Measurements from ENCODE around the gene TEX29. TPM values are rescaled to one million over a fixed set of nuclear protein-coding genes. Genes with fewer than 3 reads are reported as not detected.

Gene TEX29
- total RNA-seq, 1 donor from 2014 or later = not detected

DNA sequence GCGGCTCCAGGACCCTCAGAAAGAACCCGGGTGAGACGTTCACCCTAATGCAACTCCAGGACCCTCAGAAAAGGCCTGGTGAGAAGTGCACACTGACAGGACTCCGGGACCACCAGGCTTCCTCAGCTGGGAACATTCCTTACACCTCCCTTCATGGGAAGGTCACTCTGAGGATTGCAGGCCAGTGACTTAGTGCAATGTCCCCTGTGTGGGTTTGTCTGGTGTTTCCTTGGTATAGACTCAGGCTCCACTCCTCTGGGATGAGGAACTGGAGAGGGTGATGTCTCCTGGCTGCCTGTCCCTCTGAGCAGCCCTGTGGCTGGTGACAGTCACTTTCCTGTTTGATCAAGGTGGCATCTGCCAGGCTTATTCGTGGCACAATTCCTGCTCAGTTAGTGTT lies 49.7 kb downstream of the TEX29 start:
- no peak overlapping the region for H3K4me3 ChIP-seq
- no peak for DNase-seq (ENCODE audit: low spot score)
- no peaks in the 10 kb centered on the region for H3K27me3 ChIP-seq
- TF ChIP-seq EZH2 (IDR thresholded peaks at IDR 0.05) = no peak
- TF ChIP-seq, protein P1, sequence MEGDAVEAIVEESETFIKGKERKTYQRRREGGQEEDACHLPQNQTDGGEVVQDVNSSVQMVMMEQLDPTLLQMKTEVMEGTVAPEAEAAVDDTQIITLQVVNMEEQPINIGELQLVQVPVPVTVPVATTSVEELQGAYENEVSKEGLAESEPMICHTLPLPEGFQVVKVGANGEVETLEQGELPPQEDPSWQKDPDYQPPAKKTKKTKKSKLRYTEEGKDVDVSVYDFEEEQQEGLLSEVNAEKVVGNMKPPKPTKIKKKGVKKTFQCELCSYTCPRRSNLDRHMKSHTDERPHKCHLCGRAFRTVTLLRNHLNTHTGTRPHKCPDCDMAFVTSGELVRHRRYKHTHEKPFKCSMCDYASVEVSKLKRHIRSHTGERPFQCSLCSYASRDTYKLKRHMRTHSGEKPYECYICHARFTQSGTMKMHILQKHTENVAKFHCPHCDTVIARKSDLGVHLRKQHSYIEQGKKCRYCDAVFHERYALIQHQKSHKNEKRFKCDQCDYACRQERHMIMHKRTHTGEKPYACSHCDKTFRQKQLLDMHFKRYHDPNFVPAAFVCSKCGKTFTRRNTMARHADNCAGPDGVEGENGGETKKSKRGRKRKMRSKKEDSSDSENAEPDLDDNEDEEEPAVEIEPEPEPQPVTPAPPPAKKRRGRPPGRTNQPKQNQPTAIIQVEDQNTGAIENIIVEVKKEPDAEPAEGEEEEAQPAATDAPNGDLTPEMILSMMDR (IDR thresholded peaks at IDR 0.05) = no peak
- no peak for TF ChIP-seq EZH2phosphoT487 (IDR thresholded peaks at IDR 0.05)
- H3K4me2 ChIP-seq = no peak overlapping the region
- peaks cover 5% of the 10 kb centered on the region for H3K9me3 Mint-ChIP-seq
- no peak overlapping the region for H3K4me3 Mint-ChIP-seq
- no peaks in the 10 kb centered on the region for H3K4me1 ChIP-seq
- H3K36me3 ChIP-seq = no peaks in the 10 kb centered on the region
- peaks cover 9% of the 10 kb centered on the region for H3K4me1 Mint-ChIP-seq
- H3K9ac ChIP-seq = no peak overlapping the region
- H3K27ac Mint-ChIP-seq = no peak overlapping the region
- no peaks in the 10 kb centered on the region for H3K36me3 Mint-ChIP-seq
- no peaks in the 10 kb centered on the region for H3K79me2 ChIP-seq (ENCODE audit: low read depth)
- no peak overlapping the region for H3K27ac ChIP-seq
- H4K20me1 ChIP-seq (ENCODE audit: low read depth) = no peaks in the 10 kb centered on the region
- H2AFZ ChIP-seq (replicated peaks) = no peak overlapping the region
- H3K27me3 Mint-ChIP-seq (ENCODE audit: insufficient read depth, low read depth) = no peaks in the 10 kb centered on the region
- no peaks in the 10 kb centered on the region for H3F3A ChIP-seq (ENCODE audit: low read depth)
- H3K9me3 ChIP-seq (ENCODE audit: low read depth) = no peaks in the 10 kb centered on the region

DNA sequence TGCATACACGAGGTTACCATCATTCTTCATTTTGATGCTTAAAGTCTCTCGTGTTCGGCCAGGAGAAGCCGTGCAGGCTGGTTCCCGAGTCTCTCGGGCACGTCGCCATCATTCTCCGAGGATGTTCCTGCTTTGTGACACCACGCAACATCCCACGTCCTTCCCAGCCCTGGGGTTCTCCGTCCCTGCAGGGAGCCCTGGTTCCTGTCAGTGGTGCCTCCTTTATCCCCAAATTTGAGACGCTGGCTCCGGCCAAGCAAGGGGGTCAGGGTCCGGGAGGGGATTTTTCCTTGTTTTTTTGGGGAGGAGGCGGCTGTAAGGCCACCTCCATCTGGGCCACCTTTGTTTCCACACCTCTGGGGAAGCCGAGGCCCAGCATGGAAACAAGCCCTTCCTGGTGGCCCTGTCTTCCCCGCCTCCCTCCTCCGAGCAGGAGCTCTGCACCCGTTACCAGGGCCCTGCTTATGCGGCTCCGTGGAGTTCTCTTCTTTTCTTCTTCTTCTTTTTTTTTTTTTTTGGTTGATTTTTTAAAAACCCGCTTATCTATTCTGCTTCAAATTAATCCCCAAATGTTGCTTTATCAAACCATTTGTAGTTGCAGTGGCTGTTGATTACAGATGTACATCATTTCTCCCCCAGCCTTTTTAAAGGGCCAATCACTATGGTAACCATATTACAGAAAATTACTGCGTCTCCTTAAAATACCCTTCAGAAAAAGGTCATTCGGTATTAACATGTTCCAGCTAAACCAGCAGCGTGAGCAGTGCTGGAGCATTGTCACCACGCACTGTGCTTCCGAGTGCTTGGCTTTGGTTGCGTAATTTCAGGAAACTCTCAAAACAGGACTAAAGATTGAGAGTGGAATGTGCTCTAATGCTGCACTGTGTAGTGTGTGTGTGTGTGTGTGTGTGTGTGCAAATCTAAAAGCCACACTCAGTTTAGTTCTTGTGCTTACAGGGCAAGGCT lies 50.4 kb downstream of the TEX29 start:
- no peak for TF ChIP-seq EZH2phosphoT487 (IDR thresholded peaks at IDR 0.05)
- no peaks in the 10 kb centered on the region for H3F3A ChIP-seq (ENCODE audit: low read depth)
- H3K4me1 Mint-ChIP-seq = peaks cover 9% of the 10 kb centered on the region
- H3K79me2 ChIP-seq (ENCODE audit: low read depth) = no peaks in the 10 kb centered on the region
- H3K4me1 ChIP-seq = no peaks in the 10 kb centered on the region
- no peaks in the 10 kb centered on the region for H3K27me3 Mint-ChIP-seq (ENCODE audit: insufficient read depth, low read depth)
- peaks cover 5% of the 10 kb centered on the region for H3K9me3 Mint-ChIP-seq
- no peaks in the 10 kb centered on the region for H3K27me3 ChIP-seq
- no peaks in the 10 kb centered on the region for H3K9me3 ChIP-seq (ENCODE audit: low read depth)
- no peak overlapping the region for H3K4me3 ChIP-seq
- no peak for DNase-seq (ENCODE audit: low spot score)
- no peak overlapping the region for H3K27ac Mint-ChIP-seq
- H3K9ac ChIP-seq = no peak overlapping the region
- H2AFZ ChIP-seq (replicated peaks) = peak overlapping the region; percentile 17
- H3K4me2 ChIP-seq = no peak overlapping the region
- no peaks in the 10 kb centered on the region for H4K20me1 ChIP-seq (ENCODE audit: low read depth)
- no peak overlapping the region for H3K4me3 Mint-ChIP-seq
- H3K36me3 ChIP-seq = no peaks in the 10 kb centered on the region
- no peaks in the 10 kb centered on the region for H3K36me3 Mint-ChIP-seq
- no peak overlapping the region for H3K27ac ChIP-seq

DNA sequence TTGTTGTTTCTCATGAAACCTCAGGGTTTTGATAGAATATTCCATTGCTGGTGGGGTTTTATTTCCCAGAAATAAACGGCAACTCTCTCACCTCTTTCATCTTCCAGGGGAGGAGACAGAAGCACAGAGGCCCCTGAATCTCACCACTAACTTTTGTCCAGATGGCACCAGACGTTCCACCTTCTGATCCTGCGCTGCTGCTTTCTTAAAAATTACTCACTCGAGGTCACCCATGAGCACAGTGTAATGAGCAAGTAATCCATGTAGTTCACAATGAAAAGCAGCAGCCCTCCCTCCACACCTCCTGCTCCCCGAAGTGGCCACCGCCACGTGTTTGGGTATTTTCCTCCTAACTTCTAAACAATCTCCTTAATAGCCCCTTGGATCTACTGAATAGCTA lies 51.3 kb downstream of the TEX29 start:
- Histone ChIP-seq H3K27ac (no peak overlapping the region), H3K4me1 (no peaks in the 10 kb centered on the region), H3K36me3 (no peaks in the 10 kb centered on the region), H3K79me2 (ENCODE audit: low read depth) (no peaks in the 10 kb centered on the region), H3K27me3 (no peaks in the 10 kb centered on the region), H3F3A (ENCODE audit: low read depth) (no peaks in the 10 kb centered on the region), H2AFZ (replicated peaks) (no peak overlapping the region), H3K4me3 (no peak overlapping the region), H3K4me2 (no peak overlapping the region), H4K20me1 (ENCODE audit: low read depth) (no peaks in the 10 kb centered on the region), H3K9ac (no peak overlapping the region), H3K9me3 (ENCODE audit: low read depth) (no peaks in the 10 kb centered on the region)
- DNase-seq (ENCODE audit: low spot score) = no peak
- no peak overlapping the region for H3K4me3 Mint-ChIP-seq
- TF ChIP-seq EZH2phosphoT487 (IDR thresholded peaks at IDR 0.05) = no peak
- TF ChIP-seq, protein P1 (IDR thresholded peaks at IDR 0.05) = no peak
- no peak for TF ChIP-seq EZH2 (IDR thresholded peaks at IDR 0.05)
- peaks cover 9% of the 10 kb centered on the region for H3K4me1 Mint-ChIP-seq
- H3K9me3 Mint-ChIP-seq = peaks cover 5% of the 10 kb centered on the region
- no peaks in the 10 kb centered on the region for H3K36me3 Mint-ChIP-seq
- no peaks in the 10 kb centered on the region for H3K27me3 Mint-ChIP-seq (ENCODE audit: insufficient read depth, low read depth)
- H3K27ac Mint-ChIP-seq = no peak overlapping the region
